Esophagus muscularis mucosa (tissue), 4 donors: ENCODE data around the gene NDUFV2. TPM values are rescaled to one million over a fixed set of nuclear protein-coding genes. Genes with fewer than 3 reads are reported as not detected.

Experiments used
- DNase-seq: peaks from one replicate; pipeline ENCODE4 v3.0.0-alpha.2; 2017; ENCODE audit errors: extremely low spot score
- H3K27ac ChIP-seq, 4 donors: fragments of 200-600 bp; sonication (generic); replicated peaks in 1 of 4; 1 replicate in 3 of 4; 2 replicates in 1 of 4; pipeline ENCODE4 v1.5.1; 2016 to 2019; ENCODE audit warnings: mild to moderate bottlenecking in 1 of 4
- H3K27me3 ChIP-seq, 4 donors: fragments of 200-600 bp; sonication (generic); one replicate each; pipeline versions ENCODE4 v1.5.1 to v1.6.0; 2016 to 2019
- H3K36me3 ChIP-seq, 4 donors: fragments of 200-600 bp; sonication (generic); one replicate each; pipeline ENCODE4 v1.5.1; 2016 to 2019
- H3K4me1 ChIP-seq, 4 donors: fragments of 200-600 bp; sonication (generic); one replicate each; pipeline ENCODE4 v1.5.1; 2016 to 2019
- H3K4me3 ChIP-seq, 4 donors: fragments of 200-600 bp; sonication (generic); 1 replicate in 2 of 4; 2 replicates in 2 of 4; pipeline ENCODE4 v1.5.1; 2016 to 2019; ENCODE audit warnings: mild to moderate bottlenecking in 4 of 4, moderate library complexity in 1 of 4
- H3K9me3 ChIP-seq, 4 donors: fragments of 200-600 bp; sonication (generic); 1 replicate in 3 of 4; 2 replicates in 1 of 4; pipeline ENCODE4 v1.5.1; 2016 to 2019
- CTCF ChIP-seq, 3 experiments: fragments of 200-600 bp in 2 of 3; fragments of 450-650 bp in 1 of 3; sonication (generic) in 2 of 3; IDR thresholded peaks; one replicate each; pipeline ENCODE4 v1.5.1; 2017 to 2019; ENCODE audit warnings: antibody characterized with exemption in 3 of 3, mild to moderate bottlenecking in 2 of 3, moderate library complexity in 1 of 3
- EP300 ChIP-seq: sonication (generic); formaldehyde crosslinking; IDR thresholded peaks from one replicate; pipeline ENCODE4 v1.6.1; 2017; ENCODE audit warnings: antibody characterized with exemption
- POLR2A ChIP-seq: fragments of 450-650 bp; IDR thresholded peaks from one replicate; pipeline ENCODE4 v1.6.1; 2017; ENCODE audit warnings: antibody characterized with exemption, moderate library complexity, mild to moderate bottlenecking, low read depth
- POLR2AphosphoS5 ChIP-seq, 2 donors: sonication (generic); formaldehyde crosslinking; IDR thresholded peaks; one replicate each; pipeline ENCODE4 v1.6.1; 2017; ENCODE audit warnings: antibody characterized with exemption in 2 of 2
- WGBS: methylation state at CpG from one replicate; pipeline ENCODE4 v1.1.5; 2018; 5-methylcytosine and 5-hydroxymethylcytosine counted together
- intact Hi-C: fragments of 100-400 bp; cut with DNase I; formaldehyde crosslinking; loops from one replicate; pipeline ENCODE4 v1.15.1; 2023
- total RNA-seq, 4 donors: library from RNA; depleted of rRNA; stranded (reverse); fragments of >200 nt; gene quantifications; one replicate each; pipeline versions ENCODE4 v1.1.0 to v1.2.1, GENCODE V29; 2016

Gene NDUFV2
- total RNA-seq, 4 donors from 2014 or later = 120 to 229 (median 175) TPM

GRCh38 chr18:9079818-9080528, 22.5 kb upstream of the NDUFV2 start:
- Histone ChIP-seq H3K27ac (peak overlapping the region in 3 of 4 donors; percentile 13 to 31 (median 23)), H3K36me3 (no peaks in the 10 kb centered on the region), H3K4me3 (no peak overlapping the region), H3K9me3 (no peaks in the 10 kb centered on the region), H3K27me3 (no peaks in the 10 kb centered on the region), H3K4me1 (peaks cover 0 to 7% (median 3%) of the 10 kb centered on the region in 4 donors)
- intact Hi-C loops = loop anchor here (10.0 kb wide), 2 partner anchors 255 to 435 kb away; partner anchors contain the start of gene TWSG1
- WGBS = 61% methylated on average over 6 of the region's 6 CpGs
- no peak for TF ChIP-seq EP300
- no peak for TF ChIP-seq CTCF (IDR thresholded peaks at IDR 0.05)
- TF ChIP-seq POLR2A = no peak
- no peak for TF ChIP-seq POLR2AphosphoS5 (IDR thresholded peaks at IDR 0.05)
- DNase-seq = no peak

- no peaks in the 10 kb centered on the region for H3K36me3 ChIP-seq
- H3K4me1 ChIP-seq = peaks cover 0 to 7% (median 3%) of the 10 kb centered on the region in 4 donors
- H3K27ac ChIP-seq = no peak overlapping the region
- H3K4me3 ChIP-seq = no peak overlapping the region
- DNase-seq = no peak
- H3K9me3 ChIP-seq = no peaks in the 10 kb centered on the region
- intact Hi-C loops = no loop called here
- TF ChIP-seq POLR2AphosphoS5 (IDR thresholded peaks at IDR 0.05) (no peak), CTCF (IDR thresholded peaks at IDR 0.05) (no peak)
- no peaks in the 10 kb centered on the region for H3K27me3 ChIP-seq
- 85% methylated on average over 4 of the region's 4 CpGs for WGBS
These were observed 20.6 kb upstream of the NDUFV2 start for GRCh38 chr18:9081940-9082339.

GRCh38 chr18:9082711-9083510, 19.6 kb upstream of the NDUFV2 start:
- WGBS = 75% methylated on average over 5 of the region's 5 CpGs
- TF ChIP-seq POLR2A (no peak), CTCF (IDR thresholded peaks at IDR 0.05) (no peak), EP300 (no peak), POLR2AphosphoS5 (IDR thresholded peaks at IDR 0.05) (no peak)
- Histone ChIP-seq H3K9me3 (no peaks in the 10 kb centered on the region), H3K27ac (peak overlapping the region in 1 of 4 donors; percentile 16), H3K4me1 (peaks cover 0 to 7% (median 3%) of the 10 kb centered on the region in 4 donors), H3K27me3 (no peaks in the 10 kb centered on the region), H3K4me3 (no peak overlapping the region), H3K36me3 (no peaks in the 10 kb centered on the region)
- intact Hi-C loops = no loop called here
- no peak for DNase-seq

GRCh38 chr18:9086015-9086414, 16.5 kb upstream of the NDUFV2 start:
- no peaks in the 10 kb centered on the region for H3K36me3 ChIP-seq
- peaks cover 0 to under 1% (median 0%) of the 10 kb centered on the region in 4 donors for H3K4me1 ChIP-seq
- WGBS = 53% methylated on average over 2 of the region's 2 CpGs
- no peak overlapping the region for H3K27ac ChIP-seq
- H3K27me3 ChIP-seq = no peaks in the 10 kb centered on the region
- H3K9me3 ChIP-seq = no peaks in the 10 kb centered on the region
- intact Hi-C loops = no loop called here
- TF ChIP-seq POLR2AphosphoS5 (IDR thresholded peaks at IDR 0.05) (no peak), POLR2A (no peak), CTCF (IDR thresholded peaks at IDR 0.05) (no peak)
- H3K4me3 ChIP-seq = no peak overlapping the region
- DNase-seq = no peak
